PC-3 (cell line): ENCODE data around the gene DDX39B. TPM values are rescaled to one million over a fixed set of nuclear protein-coding genes. Genes with fewer than 3 reads are reported as not detected.
A peak's percentile ranks its signal among the peaks of the same experiment; 100 is the strongest.
"Not testable (repeated sequence)": the region's sequence is repeated elsewhere in the genome, so short reads cannot be mapped to it uniquely, and the experiment has no call there.

Experiments used
- ATAC-seq: fragments of 200-7000 bp; cut with Tn5 transposase; 2 replicates; pipeline ENCODE4 v1.9.1; 2020; ENCODE audit warnings: mild to moderate bottlenecking, moderate library complexity
- Bru-seq: library from RNA; stranded (reverse); fragments of 400-500 nt; gene quantifications from one replicate; lab custom pipeline; 2021; lab: Mats Ljungman, UMichigan
- BruChase-seq, 2 experiments: library from RNA; stranded (reverse); fragments of 400-500 nt; gene quantifications; one replicate each; lab custom pipeline; 2021; lab: Mats Ljungman, UMichigan
- BruUV-seq: library from RNA; stranded (reverse); fragments of 400-500 nt; replicated peaks from 2 replicates; lab custom pipeline; 2021; lab: Mats Ljungman, UMichigan
- CTCF ChIA-PET: fragments of 300-600 bp; sonication (Branson Sonifier 250); formaldehyde crosslinking; loops from one replicate; lab custom pipeline; 2022; ENCODE audit warnings: antibody characterized with exemption; lab: Charles Lee
- POLR2A ChIA-PET: fragments of 300-600 bp; sonication (Branson Sonifier 250); formaldehyde crosslinking; loops from one replicate; lab custom pipeline; 2022; ENCODE audit warnings: antibody characterized with exemption; ENCODE audit not compliant: unreplicated experiment; lab: Charles Lee
- DNase-seq: peaks from one replicate; pipeline ENCODE4 v3.0.0-alpha.2; 2015
- H2AFZ ChIP-seq: fragments of 300-600 bp; sonication (generic); 2 replicates; pipeline ENCODE4 v1.6.0; 2016; ENCODE audit warnings: antibody characterized with exemption, low read length
- H3F3A ChIP-seq: fragments of 300-600 bp; sonication (generic); one replicate; pipeline ENCODE4 v1.6.0; 2017; ENCODE audit warnings: antibody characterized with exemption, low read length, control low read depth, mild to moderate bottlenecking; ENCODE audit not compliant: unreplicated experiment
- H3K27ac ChIP-seq: fragments of 300-600 bp; sonication (generic); 2 replicates; pipeline ENCODE4 v1.5.1; 2016; ENCODE audit warnings: mild to moderate bottlenecking, low read length
- H3K27me3 ChIP-seq: fragments of 300-600 bp; sonication (generic); 2 replicates; pipeline ENCODE4 v1.6.1; 2016; ENCODE audit warnings: low read length, mixed read lengths
- H3K36me3 ChIP-seq: fragments of 300-600 bp; sonication (generic); 2 replicates; pipeline ENCODE4 v1.6.1; 2016; ENCODE audit warnings: low read depth, mixed run types, low read length, mixed read lengths
- H3K4me1 ChIP-seq: fragments of 300-600 bp; sonication (generic); 2 replicates; pipeline ENCODE4 v1.5.1; 2016; ENCODE audit warnings: low read length; ENCODE audit not compliant: insufficient read depth
- H3K4me2 ChIP-seq: fragments of 300-600 bp; sonication (generic); 2 replicates; pipeline ENCODE4 v1.6.0; 2016; ENCODE audit warnings: low read length
- H3K4me3 ChIP-seq: fragments of 300-600 bp; sonication (generic); 2 replicates; pipeline ENCODE4 v1.5.1; 2016; ENCODE audit warnings: mild to moderate bottlenecking, low read length, mixed read lengths
- H3K79me2 ChIP-seq: fragments of 300-600 bp; sonication (generic); 2 replicates; pipeline ENCODE4 v1.6.1; 2017; ENCODE audit warnings: low read length, mixed read lengths
- H3K9ac ChIP-seq: fragments of 300-600 bp; sonication (generic); 2 replicates; pipeline ENCODE4 v1.6.0; 2016; ENCODE audit warnings: mild to moderate bottlenecking, low read length
- H3K9me2 ChIP-seq: fragments of 300-600 bp; sonication (generic); replicated peaks from 2 replicates; pipeline ENCODE4 v1.6.1; 2016; ENCODE audit warnings: mixed run types, low read length, mixed read lengths
- H3K9me3 ChIP-seq: fragments of 300-600 bp; sonication (generic); 2 replicates; pipeline ENCODE4 v1.6.1; 2016; ENCODE audit warnings: low read length, mixed read lengths
- H4K20me1 ChIP-seq: fragments of 300-600 bp; sonication (generic); 2 replicates; pipeline ENCODE4 v1.6.1; 2016; ENCODE audit warnings: low read length, mixed read lengths
- CTCF ChIP-seq: fragments of 300-600 bp; sonication (generic); conservative IDR thresholded peaks from 2 replicates; pipeline ENCODE4 v1.5.1; 2017; ENCODE audit warnings: antibody characterized with exemption, low read depth, mild to moderate bottlenecking, low read length
- EZH2 ChIP-seq: fragments of 300-600 bp; sonication (generic); IDR thresholded peaks from one replicate; pipeline ENCODE4 v1.6.1; 2017; ENCODE audit warnings: antibody characterized with exemption, mild to moderate bottlenecking, low read length; ENCODE audit not compliant: unreplicated experiment
- EZH2phosphoT487 ChIP-seq: fragments of 300-600 bp; sonication (generic); IDR thresholded peaks from 2 replicates; pipeline ENCODE4 v1.6.1; 2018; ENCODE audit warnings: mild to moderate bottlenecking, antibody characterized with exemption, low read length, borderline replicate concordance
- intact Hi-C: fragments of 100-400 bp; cut with micrococcal nuclease; formaldehyde crosslinking; loops from 2 replicates; pipeline ENCODE4 v1.9.0; 2023
- long read RNA-seq: library from polyadenylated mRNA; unstranded; transcript quantifications from one replicate; pipeline ENCODE4 v2.0.0, GENCODE V29; 2021; ENCODE audit not compliant: unreplicated experiment
- total RNA-seq: library from RNA; depleted of rRNA; stranded (reverse); fragments of >200 nt; gene quantifications from 2 replicates; pipeline ENCODE4 v1.2.3, GENCODE V29; 2014; rRNA removed

DDX39B gene
- total RNA-seq (410 and 465 TPM in 2 replicates), Bru-seq, nascent RNA (percentile 64 among the genes with signal in this experiment), BruChase-seq, experiment 1, labeled RNA remaining after a 6-hour chase (percentile 88 among the genes with signal in this experiment), BruChase-seq, experiment 2, labeled RNA remaining after a 2-hour chase (percentile 76 among the genes with signal in this experiment)
- long read RNA-seq, full-length matches to known transcripts: 61 of 129 reads
- long read RNA-seq, partial matches to known transcripts: 57 of 129 reads
- long read RNA-seq, other reads (novel, unspliced or antisense): 11 of 129 reads

GRCh38 chr6:31541658-31542521 is at the start of gene DDX39B:
TSS of gene DDX39B (minus strand) at chr6:31542003. CDS start at chr6:31540532, 1,471 bp downstream.
- BruUV-seq: TSS peak; percentile 67
- TF ChIP-seq EZH2phosphoT487: no peak
- no peak for TF ChIP-seq CTCF
- no peak for TF ChIP-seq EZH2
- POLR2A ChIA-PET: interaction anchor here (0.5 to 1.4 kb wide), 8 partner anchors 45 to 1777 kb away, joined by 3 to 7 read pairs (median 4); partner anchors contain the start of genes HSPA1B and PBX2
- peak within 1 kb of the TSS; percentile 82 for H2AFZ ChIP-seq
- DNase-seq (peak; percentile 97), ATAC-seq (peak; percentile 77)
- peak within 1 kb of the TSS; percentile 92 for H3K4me3 ChIP-seq
- H3K4me2 ChIP-seq: peak within 1 kb of the TSS; percentile 92
- H3K79me2 ChIP-seq: peaks cover 59% of the 10 kb centered on the region
- H3K9me3 ChIP-seq: no peaks in the 10 kb centered on the region
- peaks cover 35% of the 10 kb centered on the region for H3K36me3 ChIP-seq
- peaks cover 26% of the 10 kb centered on the region for H3K4me1 ChIP-seq
- no peaks in the 10 kb centered on the region for H3F3A ChIP-seq
- intact Hi-C loops: loop anchor here (1.0 kb wide), 2 partner anchors 44 to 48 kb away; partner anchors contain the start of gene MICB
- H3K9ac ChIP-seq: peak within 1 kb of the TSS; percentile 99
- H3K27ac ChIP-seq: peak within 1 kb of the TSS; percentile 90
- H3K27me3 ChIP-seq: no peaks in the 10 kb centered on the region
- H3K9me2 ChIP-seq: no peaks in the 10 kb centered on the region
- CTCF ChIA-PET: interaction anchor here (1.0 kb wide), 1 partner anchor 48 kb away, joined by 6 read pairs; no protein-coding TSS in a partner anchor
- H4K20me1 ChIP-seq: peaks cover 38% of the 10 kb centered on the region

DNA sequence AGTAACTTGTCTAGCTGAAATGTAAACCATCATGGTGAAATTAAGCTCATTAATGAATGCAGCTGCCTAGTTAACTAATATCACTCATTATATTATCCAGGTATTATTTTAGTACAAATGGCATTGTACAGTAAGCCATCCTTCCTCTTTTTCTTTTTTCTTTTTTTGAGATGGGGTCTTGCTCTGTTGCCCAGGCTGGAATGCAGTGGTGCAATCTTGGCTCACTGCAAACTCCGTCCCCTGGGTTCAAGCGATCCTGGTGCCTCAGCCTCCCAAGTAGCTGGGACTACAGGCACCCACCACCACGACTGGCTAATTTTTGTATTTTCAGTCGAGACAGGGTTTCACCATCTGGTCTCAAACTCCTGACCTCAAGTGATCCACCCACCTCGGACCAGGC is 48.9 kb upstream of the DDX39B start:
- DNase-seq, intact Hi-C loops, H3K9me2 ChIP-seq, H3K4me2 ChIP-seq, ATAC-seq, H3F3A ChIP-seq, H3K9me3 ChIP-seq, H3K4me1 ChIP-seq, POLR2A ChIA-PET, H2AFZ ChIP-seq, BruUV-seq, H3K36me3 ChIP-seq, H3K9ac ChIP-seq, H3K4me3 ChIP-seq, H3K27me3 ChIP-seq, CTCF ChIA-PET, H3K27ac ChIP-seq, H3K79me2 ChIP-seq, H4K20me1 ChIP-seq: not testable (repeated sequence)

GRCh38 chr6:31588871-31589650 is 47.3 kb upstream of the DDX39B start:
- no peak for TF ChIP-seq CTCF
- no peak for TF ChIP-seq EZH2phosphoT487
- TF ChIP-seq EZH2: no peak
- H3K27me3 ChIP-seq: no peaks in the 10 kb centered on the region
- no peak overlapping the region for H3K27ac ChIP-seq
- H3F3A ChIP-seq: no peaks in the 10 kb centered on the region
- H3K4me1 ChIP-seq: no peaks in the 10 kb centered on the region
- ATAC-seq: no peak
- H3K36me3 ChIP-seq: no peaks in the 10 kb centered on the region
- POLR2A ChIA-PET: no interaction called here
- H3K9me3 ChIP-seq: no peaks in the 10 kb centered on the region
- H3K79me2 ChIP-seq: no peaks in the 10 kb centered on the region
- H4K20me1 ChIP-seq: no peaks in the 10 kb centered on the region
- no peak overlapping the region for H3K4me2 ChIP-seq
- H3K9ac ChIP-seq: no peak overlapping the region
- intact Hi-C loops: no loop called here
- no peak overlapping the region for H2AFZ ChIP-seq
- peak; percentile 7 for DNase-seq
- H3K4me3 ChIP-seq: no peak overlapping the region
- no TSS peak for BruUV-seq
- H3K9me2 ChIP-seq: no peaks in the 10 kb centered on the region
- CTCF ChIA-PET: no interaction called here
